GM12872 (cell line): ENCODE data around the gene ECHDC3.

Experiments
- CTCF ChIP-seq: IDR thresholded peaks from 3 replicates; pipeline ENCODE4 v1.5.1; 2011; ENCODE audit warnings: low read depth, mild to moderate bottlenecking, low read length, moderate library complexity; ENCODE audit not compliant: insufficient read depth

The ECHDC3 gene

GRCh38 chr10:11810973-11811372 lies 68.8 kb downstream of the ECHDC3 start:
- TF ChIP-seq CTCF: no peak

- no peak for TF ChIP-seq CTCF
Observed at GRCh38 chr10:11813177-11813576, 71.0 kb downstream of the ECHDC3 start.
